Stomach (tissue), 9 donors: ENCODE measurements around the gene RFT1. TPM values are rescaled to one million over a fixed set of nuclear protein-coding genes. Genes with fewer than 3 reads are reported as not detected.

Experiments
- DNase-seq, 2 donors: peaks; one replicate each; pipeline versions ENCODE4 v3.0.0 to v3.0.0-alpha.2; 2013 to 2019
- H3K27ac ChIP-seq, 5 donors: fragments of 200-600 bp in 4 of 5; sonication (generic) in 4 of 5; one replicate each; pipeline ENCODE4 v1.5.1; 2013 to 2019; ENCODE audit warnings: mild to moderate bottlenecking in 1 of 5, moderate library complexity in 1 of 5
- H3K27me3 ChIP-seq, 3 donors: fragments of 200-600 bp; sonication (generic); one replicate each; pipeline ENCODE4 v1.5.1; 2017 to 2019; ENCODE audit warnings: mixed run types in 1 of 3
- H3K36me3 ChIP-seq, 4 donors: fragments of 200-600 bp; sonication (generic); 1 replicate in 3 of 4; 2 replicates in 1 of 4; pipeline ENCODE4 v1.5.1; 2016 to 2019
- H3K4me1 ChIP-seq, 4 donors: fragments of 200-600 bp; sonication (generic); one replicate each; pipeline ENCODE4 v1.5.1; 2016 to 2019
- H3K4me3 ChIP-seq, 4 donors: fragments of 200-600 bp; sonication (generic) in 3 of 4; one replicate each; pipeline ENCODE4 v1.5.1; 2016 to 2019; ENCODE audit warnings: mild to moderate bottlenecking in 1 of 4
- H3K9me3 ChIP-seq, 4 donors: fragments of 200-600 bp; sonication (generic); one replicate each; pipeline ENCODE4 v1.5.1; 2016 to 2019
- CTCF ChIP-seq, 7 experiments: fragments of 450-650 bp in 4 of 7; fragments of 200-600 bp in 3 of 7; sonication (generic) in 3 of 7; IDR thresholded peaks; one replicate each; pipeline ENCODE4 v1.5.1; 2016 to 2019; ENCODE audit warnings: antibody characterized with exemption in 7 of 7, control low read depth in 2 of 7, mild to moderate bottlenecking in 1 of 7
- EP300 ChIP-seq: sonication (generic); formaldehyde crosslinking; IDR thresholded peaks from one replicate; pipeline ENCODE4 v1.6.1; 2017; ENCODE audit warnings: antibody characterized with exemption
- POLR2A ChIP-seq, 4 donors: fragments of 450-650 bp; IDR thresholded peaks; one replicate each; pipeline ENCODE4 v1.6.1; 2016; ENCODE audit warnings: antibody characterized with exemption in 4 of 4, control low read depth in 2 of 4, mild to moderate bottlenecking in 1 of 4, moderate library complexity in 1 of 4
- POLR2AphosphoS5 ChIP-seq, 3 donors: sonication (generic); formaldehyde crosslinking; IDR thresholded peaks; one replicate each; pipeline ENCODE4 v1.6.1; 2016; ENCODE audit warnings: antibody characterized with exemption in 3 of 3
- WGBS, 5 donors: extraction: QIAGEN DNeasy Blood & Tissue Kit in 3 of 5; methylation state at CpG; one replicate each; pipeline versions ENCODE4 v1.1.5 to v1.1.7; 2013 to 2018; 5-methylcytosine and 5-hydroxymethylcytosine counted together
- intact Hi-C: fragments of 100-400 bp; cut with DNase I; formaldehyde crosslinking; loops from one replicate; pipeline ENCODE4 v1.15.1; 2023; ENCODE audit warnings: low total_unique reads
- polyA plus RNA-seq, 3 donors: library from polyadenylated mRNA; stranded (reverse); fragments of 200-250 nt; gene quantifications; one replicate each; pipeline ENCODE4 v1.2.3, GENCODE V29; 2013
- total RNA-seq, 5 donors: library from RNA; depleted of rRNA; stranded (reverse); fragments of >200 nt; gene quantifications; one replicate each; pipeline versions ENCODE4 v1.1.0 to v1.2.3, GENCODE V29; 2014 to 2016
- donor health status: healthy with polysubstance abuse.
- donor health status: Bipolar disorder and iron deficiency.
- donor health status: healthy.

Gene RFT1
- total and polyA plus RNA-seq, 8 donors: 3.3 to 16.8 (median 7.6) TPM; not detected in 1

- intact Hi-C loops: loop anchor here (10.0 kb wide), 2 partner anchors 218 to 328 kb away; no protein-coding TSS in a partner anchor
- peaks cover 0 to 9% (median 4%) of the 10 kb centered on the region in 4 donors for H3K36me3 ChIP-seq
- 0 to 3% (median 1%) methylated on average over 12 to 32 of the region's 32 CpGs for WGBS, 5 donors
Observed at GRCh38 chr3:53072653-53073552, 57.3 kb downstream of the RFT1 start.

GRCh38 chr3:53071882-53072431 is 58.3 kb downstream of the RFT1 start:
- peak overlapping the region in 2 of 4 donors; percentile 72 to 93 for H3K4me3 ChIP-seq
- WGBS, 5 donors: 62 to 79% (median 70%) methylated on average over 8 to 11 of the region's 11 CpGs

More at GRCh38 chr3:53072653-53073552, 57.3 kb downstream of the RFT1 start:
- H3K4me3 ChIP-seq: peak overlapping the region; percentile 72 to 93 (median 74)
- no peaks in the 10 kb centered on the region for H3K27me3 ChIP-seq
- DNase-seq: peak; percentile 86 to 94
- TF ChIP-seq EP300 (no peak), POLR2AphosphoS5 (IDR thresholded peaks at IDR 0.05) (peak in 1 of 3 donors; percentile 56), CTCF (IDR thresholded peaks at IDR 0.05) (peak in 6 of 7 experiments; percentile 16 to 95 (median 90)), POLR2A (IDR thresholded peaks at IDR 0.05) (no peak)
- peak overlapping the region; percentile 38 to 83 (median 75) for H3K27ac ChIP-seq
- H3K4me1 ChIP-seq: peaks cover 6 to 22% (median 20%) of the 10 kb centered on the region in 4 donors
- H3K9me3 ChIP-seq: no peaks in the 10 kb centered on the region

GRCh38 chr3:53069422-53070068 is 60.7 kb downstream of the RFT1 start:
- Histone ChIP-seq H3K27ac (no peak overlapping the region), H3K36me3 (no peaks in the 10 kb centered on the region), H3K4me3 (no peak overlapping the region), H3K4me1 (peaks cover 6 to 22% (median 20%) of the 10 kb centered on the region in 4 donors), H3K9me3 (no peaks in the 10 kb centered on the region), H3K27me3 (peaks cover 0 to 10% (median 0%) of the 10 kb centered on the region in 3 donors)
- no peak for DNase-seq
- 64 to 84% (median 81%) methylated on average over 4 of the region's 4 CpGs for WGBS, 5 donors
- TF ChIP-seq POLR2AphosphoS5 (IDR thresholded peaks at IDR 0.05): no peak
- no peak for TF ChIP-seq CTCF (IDR thresholded peaks at IDR 0.05)
- TF ChIP-seq EP300: no peak
- TF ChIP-seq POLR2A (IDR thresholded peaks at IDR 0.05): no peak
- intact Hi-C loops: loop anchor here (10.0 kb wide), 2 partner anchors 215 to 325 kb away; no protein-coding TSS in a partner anchor

More at GRCh38 chr3:53071882-53072431, 58.3 kb downstream of the RFT1 start:
- TF ChIP-seq POLR2A (IDR thresholded peaks at IDR 0.05) (no peak), CTCF (IDR thresholded peaks at IDR 0.05) (no peak), POLR2AphosphoS5 (IDR thresholded peaks at IDR 0.05) (no peak), EP300 (no peak)
- H3K27me3 ChIP-seq: no peaks in the 10 kb centered on the region
- intact Hi-C loops: loop anchor here (10.0 kb wide), 2 partner anchors 217 to 327 kb away; no protein-coding TSS in a partner anchor
- no peak for DNase-seq
- H3K9me3 ChIP-seq: no peaks in the 10 kb centered on the region
- H3K4me1 ChIP-seq: peaks cover 6 to 22% (median 20%) of the 10 kb centered on the region in 4 donors
- H3K36me3 ChIP-seq: no peaks in the 10 kb centered on the region
- peak overlapping the region in 1 of 5 donors; percentile 70 for H3K27ac ChIP-seq

- H3K9me3 ChIP-seq: no peaks in the 10 kb centered on the region
- H3K27ac ChIP-seq: no peak overlapping the region
- no peak for DNase-seq
- WGBS, 5 donors: 60 to 95% (median 91%) methylated on average over 3 of the region's 3 CpGs
- H3K4me3 ChIP-seq: no peak overlapping the region
- intact Hi-C loops: no loop called here
- peaks cover 0 to 10% (median 0%) of the 10 kb centered on the region in 3 donors for H3K27me3 ChIP-seq
- peaks cover 6 to 16% (median 14%) of the 10 kb centered on the region in 4 donors for H3K4me1 ChIP-seq
- TF ChIP-seq EP300 (no peak), POLR2A (IDR thresholded peaks at IDR 0.05) (no peak), POLR2AphosphoS5 (IDR thresholded peaks at IDR 0.05) (no peak), CTCF (IDR thresholded peaks at IDR 0.05) (no peak)
- H3K36me3 ChIP-seq: no peaks in the 10 kb centered on the region
Observed at GRCh38 chr3:53068176-53068575, 62.1 kb downstream of the RFT1 start.
